Natural killer cell (primary cell): ENCODE results near the gene RUVBL1. TPM values are rescaled to one million over a fixed set of nuclear protein-coding genes. Genes with fewer than 3 reads are reported as not detected.

ENCODE experiments used
- ATAC-seq, 3 donors: fragments of 150-1000 bp in 2 of 3; fragments of 200-7000 bp in 1 of 3; cut with Tn5 transposase; 1 replicate in 1 of 3; 2 replicates in 2 of 3; pipeline ENCODE4 v1.10.0; 2021; ENCODE audit warnings: mild to moderate bottlenecking in 2 of 3, moderate library complexity in 2 of 3
- DNase-seq, 2 donors: peaks; one replicate each; pipeline versions ENCODE4 v3.0.0 to v3.0.0-alpha.2; 2013 to 2021; ENCODE audit warnings: mixed read lengths in 1 of 2
- H3K27ac ChIP-seq: one replicate; pipeline ENCODE4 v1.5.1; 2013; ENCODE audit warnings: mild to moderate bottlenecking, low read length
- H3K27me3 ChIP-seq: one replicate; pipeline ENCODE4 v1.6.1; 2013; ENCODE audit warnings: low read length; ENCODE audit not compliant: control insufficient read depth, insufficient read depth
- H3K36me3 ChIP-seq: one replicate; pipeline ENCODE4 v1.6.1; 2013; ENCODE audit warnings: low read length; ENCODE audit not compliant: control insufficient read depth, insufficient read depth
- H3K4me1 ChIP-seq: one replicate; pipeline ENCODE4 v1.6.1; 2013; ENCODE audit warnings: low read length; ENCODE audit not compliant: control insufficient read depth, insufficient read depth
- H3K4me3 ChIP-seq: one replicate; pipeline ENCODE4 v1.5.1; 2013; ENCODE audit warnings: low read length
- H3K9me3 ChIP-seq: one replicate; pipeline ENCODE4 v1.6.1; 2013; ENCODE audit warnings: low read length; ENCODE audit not compliant: control insufficient read depth, insufficient read depth
- H3K27ac Mint-ChIP-seq, 2 donors: one replicate each; pipeline ENCODE4 v1.8.0; 2022; ENCODE audit warnings: mild to moderate bottlenecking in 2 of 2, mixed read lengths in 2 of 2, moderate library complexity in 1 of 2
- H3K27me3 Mint-ChIP-seq, 2 donors: one replicate each; pipeline ENCODE4 v1.8.0; 2022; ENCODE audit warnings: low read depth in 2 of 2, mixed read lengths in 2 of 2
- H3K36me3 Mint-ChIP-seq: one replicate; pipeline ENCODE4 v1.8.0; 2022; ENCODE audit warnings: mixed read lengths
- H3K4me1 Mint-ChIP-seq, 2 donors: one replicate each; pipeline ENCODE4 v1.8.0; 2022; ENCODE audit warnings: mixed read lengths in 2 of 2
- H3K4me3 Mint-ChIP-seq: one replicate; pipeline ENCODE4 v1.8.0; 2022; ENCODE audit warnings: mild to moderate bottlenecking, moderate library complexity, mixed read lengths
- H3K9me3 Mint-ChIP-seq, 2 donors: one replicate each; pipeline ENCODE4 v1.8.0; 2022; ENCODE audit warnings: mixed read lengths in 2 of 2
- CTCF ChIP-seq: fragments of 200-600 bp; IDR thresholded peaks from one replicate; pipeline ENCODE4 v1.8.0; 2022; ENCODE audit warnings: antibody characterized with exemption
- WGBS: methylation state at CpG from one replicate; pipeline ENCODE4 v1.1.7; 2013; ENCODE audit warnings: missing lambda C conversion rate; ENCODE audit not compliant: insufficient coverage; 5-methylcytosine and 5-hydroxymethylcytosine counted together
- intact Hi-C: fragments of 100-400 bp; cut with micrococcal nuclease; formaldehyde crosslinking; loops from one replicate; pipeline ENCODE4 v1.14.2; 2022
- total RNA-seq, 4 donors: library from RNA; stranded (reverse); fragments of 120-200 nt in 1 of 4; gene quantifications; one replicate each; pipeline versions ENCODE4 v1.2.3 to v1.2.4, GENCODE V29; 2013 to 2022

Gene RUVBL1
- total RNA-seq, 3 donors from 2014 or later (not counting 1 experiment from before 2014, with no cell fraction given) = 11.9 to 18.5 (median 14.1) TPM

- Histone ChIP-seq H3K4me3 (no peak overlapping the region), H3K9me3 (no peaks in the 10 kb centered on the region), H3K4me1 (no peaks in the 10 kb centered on the region), H3K27ac (no peak overlapping the region), H3K36me3 (peaks cover 48% of the 10 kb centered on the region), H3K27me3 (no peaks in the 10 kb centered on the region)
- intact Hi-C loops = no loop called here
- peaks cover 5% of the 10 kb centered on the region for H3K36me3 Mint-ChIP-seq
- H3K4me3 Mint-ChIP-seq = no peak overlapping the region
- no peak for TF ChIP-seq CTCF
- H3K27ac Mint-ChIP-seq = no peak overlapping the region
- ATAC-seq = no peak
- no peaks in the 10 kb centered on the region for H3K9me3 Mint-ChIP-seq
- H3K4me1 Mint-ChIP-seq = no peaks in the 10 kb centered on the region
- WGBS = 95% methylated on average over 2 of the region's 2 CpGs
- DNase-seq = no peak
- H3K27me3 Mint-ChIP-seq = no peaks in the 10 kb centered on the region
These were observed 23.0 kb downstream of the RUVBL1 start for GRCh38 chr3:128100638-128101037.

GRCh38 chr3:128100161-128100560 lies 23.5 kb downstream of the RUVBL1 start:
- intact Hi-C loops = no loop called here

GRCh38 chr3:128098234-128098633 lies 25.4 kb downstream of the RUVBL1 start:
- TF ChIP-seq CTCF = no peak
- peaks cover 7 to 9% of the 10 kb centered on the region in 2 donors for H3K4me1 Mint-ChIP-seq
- Histone ChIP-seq H3K27ac (no peak overlapping the region), H3K36me3 (peaks cover 47% of the 10 kb centered on the region), H3K4me1 (no peaks in the 10 kb centered on the region), H3K27me3 (no peaks in the 10 kb centered on the region), H3K9me3 (no peaks in the 10 kb centered on the region), H3K4me3 (no peak overlapping the region)
- H3K27me3 Mint-ChIP-seq = no peaks in the 10 kb centered on the region
- H3K9me3 Mint-ChIP-seq = no peaks in the 10 kb centered on the region
- H3K36me3 Mint-ChIP-seq = peaks cover 5% of the 10 kb centered on the region
- intact Hi-C loops = no loop called here
- ATAC-seq (no peak), DNase-seq (no peak)
- H3K4me3 Mint-ChIP-seq = no peak overlapping the region
- WGBS = 97% methylated on average over 6 of the region's 6 CpGs
- H3K27ac Mint-ChIP-seq = no peak overlapping the region

More at GRCh38 chr3:128100161-128100560, 23.5 kb downstream of the RUVBL1 start:
- no peak overlapping the region for H3K4me3 ChIP-seq
- Mint-ChIP-seq H3K27ac (no peak overlapping the region), H3K27me3 (no peaks in the 10 kb centered on the region), H3K4me1 (peaks cover 1 to 3% of the 10 kb centered on the region in 2 donors), H3K36me3 (peaks cover 5% of the 10 kb centered on the region), H3K4me3 (no peak overlapping the region), H3K9me3 (no peaks in the 10 kb centered on the region)
- no peaks in the 10 kb centered on the region for H3K27me3 ChIP-seq
- no peak for ATAC-seq
- no peak for DNase-seq
- H3K9me3 ChIP-seq = no peaks in the 10 kb centered on the region
- H3K27ac ChIP-seq = no peak overlapping the region
- peaks cover 48% of the 10 kb centered on the region for H3K36me3 ChIP-seq
- no peak for TF ChIP-seq CTCF
- WGBS = 94% methylated on average over 3 of the region's 3 CpGs
- no peaks in the 10 kb centered on the region for H3K4me1 ChIP-seq

GRCh38 chr3:128095222-128095703 lies 28.3 kb downstream of the RUVBL1 start:
- Histone ChIP-seq H3K27me3 (no peaks in the 10 kb centered on the region), H3K9me3 (no peaks in the 10 kb centered on the region), H3K4me1 (no peaks in the 10 kb centered on the region), H3K4me3 (no peak overlapping the region), H3K27ac (no peak overlapping the region), H3K36me3 (peaks cover 42% of the 10 kb centered on the region)
- no peaks in the 10 kb centered on the region for H3K27me3 Mint-ChIP-seq
- peaks cover 5% of the 10 kb centered on the region for H3K36me3 Mint-ChIP-seq
- ATAC-seq (peak; percentile 93 to 99 (median 99)), DNase-seq (peak; percentile 63 to 88)
- H3K27ac Mint-ChIP-seq = peak overlapping the region in 1 of 2 donors; percentile 56
- peaks cover 7 to 9% of the 10 kb centered on the region in 2 donors for H3K4me1 Mint-ChIP-seq
- no peaks in the 10 kb centered on the region for H3K9me3 Mint-ChIP-seq
- H3K4me3 Mint-ChIP-seq = no peak overlapping the region
- WGBS = 90% methylated on average over 6 of the region's 6 CpGs
- intact Hi-C loops = loop anchor here (1.0 kb wide), 4 partner anchors 38 to 514 kb away; no protein-coding TSS in a partner anchor
- TF ChIP-seq CTCF = peak; percentile 78
